GM23338 (cell line): Measurements from ENCODE around the gene TGFBI. TPM values are rescaled to one million over a fixed set of nuclear protein-coding genes. Genes with fewer than 3 reads are reported as not detected.

Source experiments
- ATAC-seq: fragments of 200-7000 bp; cut with Tn5 transposase; 3 replicates; pipeline ENCODE4 v1.9.1; 2020
- DNase-seq: peaks from one replicate; pipeline ENCODE4 v3.0.0-alpha.2; 2015; ENCODE audit warnings: low spot score
- H2AFZ ChIP-seq: fragments of 200-600 bp; sonication (generic); 2 replicates; pipeline ENCODE4 v1.8.0; 2016; ENCODE audit warnings: antibody characterized with exemption, mild to moderate bottlenecking, moderate library complexity
- H3F3A ChIP-seq: fragments of 200-600 bp; sonication (generic); replicated peaks from 2 replicates; pipeline ENCODE4 v1.8.0; 2017; ENCODE audit warnings: antibody characterized with exemption, mixed run types, low read depth
- H3K27ac ChIP-seq: fragments of 200-600 bp; sonication (generic); 2 replicates; pipeline ENCODE4 v1.6.1; 2016; ENCODE audit warnings: low read depth
- H3K27me3 ChIP-seq: fragments of 200-600 bp; sonication (generic); 2 replicates; pipeline ENCODE4 v1.8.0; 2016; ENCODE audit warnings: mild to moderate bottlenecking, mixed run types, moderate library complexity; ENCODE audit not compliant: insufficient read depth
- H3K36me3 ChIP-seq: fragments of 200-600 bp; sonication (generic); 2 replicates; pipeline ENCODE4 v1.8.0; 2016; ENCODE audit warnings: mild to moderate bottlenecking; ENCODE audit not compliant: insufficient read depth
- H3K4me1 ChIP-seq: fragments of 200-600 bp; sonication (generic); 2 replicates; pipeline ENCODE4 v1.8.0; 2016; ENCODE audit warnings: mild to moderate bottlenecking, moderate library complexity; ENCODE audit not compliant: insufficient read depth
- H3K4me2 ChIP-seq: fragments of 200-600 bp; sonication (generic); 2 replicates; pipeline ENCODE4 v1.7.1; 2017; ENCODE audit warnings: mixed run types
- H3K4me3 ChIP-seq: fragments of 200-600 bp; sonication (generic); 2 replicates; pipeline ENCODE4 v1.6.1; 2016; ENCODE audit warnings: mixed run types
- H3K79me2 ChIP-seq: fragments of 200-600 bp; sonication (generic); replicated peaks from 2 replicates; pipeline ENCODE4 v1.8.0; 2017; ENCODE audit warnings: mild to moderate bottlenecking; ENCODE audit not compliant: insufficient read depth
- H3K9me2 ChIP-seq: fragments of 200-600 bp; sonication (generic); 2 replicates; pipeline ENCODE4 v1.8.0; 2017; ENCODE audit not compliant: insufficient read depth
- H4K20me1 ChIP-seq: fragments of 200-600 bp; sonication (generic); replicated peaks from 2 replicates; pipeline ENCODE4 v1.8.0; 2017; ENCODE audit warnings: mild to moderate bottlenecking; ENCODE audit not compliant: insufficient read depth
- H3K27ac Mint-ChIP-seq: 2 replicates; pipeline ENCODE4 v1.8.0; 2020; ENCODE audit warnings: inconsistent platforms, mild to moderate bottlenecking, moderate library complexity, mixed read lengths
- H3K27me3 Mint-ChIP-seq: 3 replicates; pipeline ENCODE4 v1.8.0; 2022; ENCODE audit warnings: low read depth, mild to moderate bottlenecking, moderate library complexity, mixed read lengths, inconsistent platforms; ENCODE audit not compliant: insufficient read depth, poor library complexity
- H3K36me3 Mint-ChIP-seq: 3 replicates; pipeline ENCODE4 v1.8.0; 2021; ENCODE audit warnings: low read depth, mild to moderate bottlenecking, inconsistent platforms, moderate library complexity, mixed read lengths
- H3K4me1 Mint-ChIP-seq: 3 replicates; pipeline ENCODE4 v1.8.0; 2020; ENCODE audit warnings: mild to moderate bottlenecking, inconsistent platforms, mixed read lengths
- H3K4me3 Mint-ChIP-seq: 3 replicates; pipeline ENCODE4 v1.8.0; 2021; ENCODE audit warnings: moderate library complexity, mild to moderate bottlenecking, inconsistent platforms, mixed read lengths
- H3K9me3 Mint-ChIP-seq: 3 replicates; pipeline ENCODE4 v1.8.0; 2020; ENCODE audit warnings: moderate library complexity, mild to moderate bottlenecking, inconsistent platforms, mixed read lengths
- CREB1 ChIP-seq: fragments of 250-450 bp; sonication (Bioruptor Pico); IDR thresholded peaks from 2 replicates; pipeline ENCODE4 v1.5.0; 2020; ENCODE audit warnings: low read depth, mild to moderate bottlenecking, moderate library complexity
- CTCF ChIP-seq, 2 experiments: fragments of 200-600 bp in 1 of 2; sonication (generic) in 1 of 2; conservative IDR thresholded peaks; 2 replicates each; pipeline versions ENCODE4 v1.5.1 to v1.6.1; 2016 to 2017; ENCODE audit warnings: antibody characterized with exemption in 2 of 2, low read depth in 2 of 2, mild to moderate bottlenecking in 2 of 2, moderate library complexity in 1 of 2
- ETS1 ChIP-seq: IDR thresholded peaks from 2 replicates; pipeline ENCODE4 v1.6.1; 2016; ENCODE audit warnings: antibody characterized with exemption
- EZH2 ChIP-seq: fragments of 200-600 bp; sonication (generic); IDR thresholded peaks from one replicate; pipeline ENCODE4 v1.8.0; 2017; ENCODE audit warnings: antibody characterized with exemption, mild to moderate bottlenecking, low read depth; ENCODE audit not compliant: unreplicated experiment
- EZH2phosphoT487 ChIP-seq: fragments of 200-600 bp; sonication (generic); IDR thresholded peaks from one replicate; pipeline ENCODE4 v1.8.1; 2018; ENCODE audit warnings: antibody characterized with exemption; ENCODE audit not compliant: unreplicated experiment
- JUNB ChIP-seq: IDR thresholded peaks from one replicate; pipeline ENCODE4 v1.6.1; 2016; ENCODE audit warnings: antibody characterized with exemption; ENCODE audit not compliant: unreplicated experiment
- NANOG ChIP-seq: IDR thresholded peaks from 2 replicates; pipeline ENCODE4 v1.6.1; 2016; ENCODE audit warnings: antibody characterized with exemption, borderline replicate concordance
- REST ChIP-seq: IDR thresholded peaks from one replicate; pipeline ENCODE4 v1.6.1; 2018; ENCODE audit warnings: antibody characterized with exemption; ENCODE audit not compliant: unreplicated experiment
- STAT1 ChIP-seq: IDR thresholded peaks from one replicate; pipeline ENCODE4 v1.6.1; 2016; ENCODE audit warnings: antibody characterized with exemption; ENCODE audit not compliant: unreplicated experiment
- ZNF114 ChIP-seq: fragments of 250-450 bp; sonication (Bioruptor Pico); IDR thresholded peaks from 2 replicates; pipeline ENCODE4 v1.5.0; 2020; ENCODE audit warnings: mild to moderate bottlenecking, moderate library complexity
- ZNF331 ChIP-seq: fragments of 250-450 bp; sonication (Bioruptor Pico); IDR thresholded peaks from 2 replicates; pipeline ENCODE4 v1.5.0; 2020; ENCODE audit warnings: low read depth, mild to moderate bottlenecking, moderate library complexity
- ZNF462 ChIP-seq: fragments of 250-450 bp; sonication (Bioruptor Pico); IDR thresholded peaks from 2 replicates; pipeline ENCODE4 v1.5.0; 2020; ENCODE audit warnings: mild to moderate bottlenecking, moderate library complexity
- polyA plus RNA-seq: library from polyadenylated mRNA; unstranded; fragments of >200 nt; fragmentation: Nextera tagmentation; extraction: Ambion mirVana; gene quantifications from 2 replicates; pipeline ENCODE4 v1.2.1, GENCODE V29; 2016
- total RNA-seq: library from RNA; depleted of rRNA; stranded (reverse); fragments of >200 nt; shearing (Covaris generic); gene quantifications from 2 replicates; pipeline ENCODE4 v1.2.3, GENCODE V29; 2014

The TGFBI gene
- total and polyA plus RNA-seq, 2 experiments from 2014 or later, result 8.9 to 9.4 TPM

DNA sequence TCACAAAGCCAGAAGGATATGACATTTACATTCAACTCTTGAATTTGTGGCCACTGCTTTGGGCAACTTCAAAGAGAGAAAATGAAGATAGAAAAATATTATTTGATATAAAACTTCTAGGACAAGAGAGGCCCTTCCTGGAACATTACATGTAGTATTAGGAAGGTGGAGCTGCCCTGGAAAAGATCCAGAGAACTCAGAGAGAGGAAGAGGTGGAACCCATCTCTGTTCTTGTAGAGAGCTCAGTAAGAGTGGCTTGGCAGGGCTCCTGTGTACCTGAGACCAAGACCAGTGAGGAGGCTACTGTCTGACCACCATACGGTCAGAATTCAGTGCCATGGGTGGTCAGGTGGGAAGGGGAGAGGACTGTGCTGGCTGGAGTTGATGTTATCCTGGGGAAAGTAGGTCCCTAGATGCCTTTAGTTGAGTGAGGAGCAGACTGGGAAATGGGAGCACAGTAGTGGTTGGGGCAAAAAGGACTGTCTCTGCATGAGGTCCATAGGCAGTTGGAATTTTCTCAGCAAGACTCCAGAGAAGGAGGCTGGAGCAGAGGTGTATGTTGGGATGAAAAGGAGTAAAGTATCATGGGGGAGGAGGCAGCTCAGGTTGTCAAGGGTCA, 7.6 kb downstream of the TGFBI start:
- H4K20me1 ChIP-seq, result no peaks in the 10 kb centered on the region
- H3K27ac Mint-ChIP-seq, result no peak overlapping the region
- peaks cover 13% of the 10 kb centered on the region for H3K4me1 Mint-ChIP-seq
- H3K4me1 ChIP-seq, result no peaks in the 10 kb centered on the region
- no peaks in the 10 kb centered on the region for H3K9me2 ChIP-seq
- peaks cover 6% of the 10 kb centered on the region; the same call in 2 of the 3 replicates for H3K9me3 Mint-ChIP-seq
- H2AFZ ChIP-seq, result no peak overlapping the region
- H3F3A ChIP-seq, result no peaks in the 10 kb centered on the region
- no peaks in the 10 kb centered on the region for H3K79me2 ChIP-seq
- H3K4me2 ChIP-seq, result no peak overlapping the region
- no peaks in the 10 kb centered on the region; the same call in 1 of the 2 replicates for H3K36me3 ChIP-seq
- H3K27me3 Mint-ChIP-seq, result peaks cover 6% of the 10 kb centered on the region
- no peak overlapping the region for H3K4me3 ChIP-seq
- H3K27ac ChIP-seq, result no peak overlapping the region
- TF ChIP-seq ETS1 (no peak), EZH2 (no peak), ZNF462 (no peak), EZH2phosphoT487 (no peak), JUNB (no peak), STAT1 (no peak), NANOG (no peak), CREB1 (no peak), CTCF (conservative IDR thresholded peaks at IDR 0.05; ENCODE audit: low read depth in 2 of 2) (no peak), ZNF331 (no peak), REST (no peak), ZNF114 (CRISPR knock-in tag) (no peak)
- H3K4me3 Mint-ChIP-seq, result no peak overlapping the region
- ATAC-seq (no peak), DNase-seq (no peak)
- H3K36me3 Mint-ChIP-seq, result peaks cover 7% of the 10 kb centered on the region; the same call in 2 of the 3 replicates
- no peaks in the 10 kb centered on the region for H3K27me3 ChIP-seq
